CD8-positive, alpha-beta memory T cell (primary cell): ENCODE results near the gene PRPSAP1. TPM values are rescaled to one million over a fixed set of nuclear protein-coding genes. Genes with fewer than 3 reads are reported as not detected.
A peak's percentile ranks its signal among the peaks of the same experiment; 100 is the strongest.

ENCODE experiments used
- CTCF ChIA-PET: fragments of 350-600 bp; sonication (Branson Sonifier 250); formaldehyde crosslinking; loops from one replicate; lab custom pipeline; 2021; ENCODE audit warnings: antibody characterized with exemption; lab: Charles Lee
- POLR2A ChIA-PET: fragments of 350-600 bp; sonication (Branson Sonifier 250); formaldehyde crosslinking; loops from one replicate; lab custom pipeline; 2021; ENCODE audit warnings: antibody characterized with exemption; lab: Charles Lee
- DNase-seq, 5 donors: peaks; one replicate each; pipeline versions ENCODE4 v3.0.0 to v3.0.0-alpha.2; 2020 to 2022; ENCODE audit warnings: mixed read lengths in 1 of 5
- H3K27ac ChIP-seq: one replicate; pipeline ENCODE4 v1.7.0; 2013; ENCODE audit warnings: low read depth, mild to moderate bottlenecking, low read length, moderate library complexity
- H3K27me3 ChIP-seq: 2 replicates; pipeline ENCODE4 v1.7.0; 2013; ENCODE audit warnings: low read length, mild to moderate bottlenecking; ENCODE audit not compliant: insufficient read depth, poor library complexity, severe bottlenecking
- H3K36me3 ChIP-seq: 2 replicates; pipeline ENCODE4 v1.7.0; 2013; ENCODE audit warnings: mild to moderate bottlenecking, low read length, moderate library complexity; ENCODE audit not compliant: insufficient read depth
- H3K4me1 ChIP-seq: 2 replicates; pipeline ENCODE4 v1.7.0; 2013; ENCODE audit warnings: mild to moderate bottlenecking, low read length, moderate library complexity; ENCODE audit not compliant: insufficient read depth
- H3K4me3 ChIP-seq: 2 replicates; pipeline ENCODE4 v1.7.0; 2013; ENCODE audit warnings: mild to moderate bottlenecking, low read length
- H3K9me3 ChIP-seq: 2 replicates; pipeline ENCODE4 v1.7.0; 2013; ENCODE audit warnings: mild to moderate bottlenecking, low read length
- H3K27ac Mint-ChIP-seq, 8 donors: one replicate each; pipeline ENCODE4 v1.8.0; 2020 to 2021; ENCODE audit warnings: mixed read lengths in 8 of 8, mild to moderate bottlenecking in 6 of 8, inconsistent platforms in 3 of 8, moderate library complexity in 3 of 8
- H3K27me3 Mint-ChIP-seq, 2 donors: one replicate each; pipeline ENCODE4 v1.8.0; 2020 to 2021; ENCODE audit warnings: mixed read lengths in 2 of 2, mild to moderate bottlenecking in 1 of 2, moderate library complexity in 1 of 2
- H3K36me3 Mint-ChIP-seq, 3 donors: one replicate each; pipeline ENCODE4 v1.8.0; 2020 to 2021; ENCODE audit warnings: mixed read lengths in 3 of 3, inconsistent platforms in 1 of 3, mild to moderate bottlenecking in 1 of 3
- H3K4me1 Mint-ChIP-seq, 3 donors: one replicate each; pipeline ENCODE4 v1.8.0; 2020 to 2021; ENCODE audit warnings: mixed read lengths in 3 of 3, inconsistent platforms in 1 of 3, mild to moderate bottlenecking in 1 of 3
- H3K4me3 Mint-ChIP-seq, 7 donors: one replicate each; pipeline ENCODE4 v1.8.0; 2020 to 2021; ENCODE audit warnings: mixed read lengths in 7 of 7, mild to moderate bottlenecking in 6 of 7, moderate library complexity in 4 of 7, inconsistent platforms in 2 of 7
- H3K9me3 Mint-ChIP-seq, 5 donors: one replicate each; pipeline ENCODE4 v1.8.0; 2020 to 2022; ENCODE audit warnings: mixed read lengths in 5 of 5, mild to moderate bottlenecking in 3 of 5, moderate library complexity in 2 of 5, inconsistent platforms in 1 of 5
- polyA plus RNA-seq: library from polyadenylated mRNA; unstranded; fragments of 300-500 nt; fragmentation: Illumina TruSeq; gene quantifications from one replicate; pipeline ENCODE4 v1.2.3, GENCODE V29; 2021
- total RNA-seq, 2 experiments: library from RNA; stranded (reverse); gene quantifications; one replicate each; pipeline ENCODE4 v1.2.3, GENCODE V29; 2021

The PRPSAP1 gene
- total and polyA plus RNA-seq, 3 experiments from 2014 or later, result 46.9 to 63.3 (median 48.3) TPM

DNA sequence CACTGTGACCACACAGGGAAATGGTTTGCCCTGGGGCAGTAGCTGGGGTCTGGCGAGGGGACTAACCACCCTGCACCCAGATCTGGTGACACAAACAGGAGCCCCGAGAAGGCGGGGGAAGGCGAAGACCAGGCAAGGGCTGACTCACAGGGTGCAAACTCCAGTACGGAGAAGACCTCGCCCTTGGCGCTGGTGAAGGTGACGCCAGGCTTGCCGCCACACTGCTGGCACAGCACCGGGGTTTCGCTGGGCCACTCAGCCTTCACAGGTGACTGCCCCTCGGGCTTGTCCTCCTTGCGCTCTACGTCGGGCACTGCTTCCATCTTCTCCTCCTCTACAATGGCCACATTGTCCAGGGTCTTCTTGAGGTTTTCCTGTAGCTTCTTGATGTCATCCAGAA, 42.3 kb upstream of the PRPSAP1 start:
- peaks cover 5 to 77% (median 9%) of the 10 kb centered on the region in 3 donors for H3K36me3 Mint-ChIP-seq
- H3K27ac Mint-ChIP-seq, result no peak overlapping the region
- H3K27me3 Mint-ChIP-seq, result no peaks in the 10 kb centered on the region
- Histone ChIP-seq H3K4me1 (no peaks in the 10 kb centered on the region), H3K4me3 (no peak overlapping the region), H3K36me3 (peaks cover 38% of the 10 kb centered on the region), H3K27me3 (no peaks in the 10 kb centered on the region), H3K9me3 (no peaks in the 10 kb centered on the region), H3K27ac (no peak overlapping the region)
- ChIA-PET POLR2A (no interaction called here), CTCF (interaction anchor here (3.8 to 7.4 kb wide), 4 partner anchors 13 to 92 kb away, joined by 23 to 175 read pairs (median 81); partner anchors contain the start of genes QRICH2 and SPHK1)
- no peaks in the 10 kb centered on the region for H3K4me1 Mint-ChIP-seq
- no peak for DNase-seq
- no peaks in the 10 kb centered on the region for H3K9me3 Mint-ChIP-seq
- H3K4me3 Mint-ChIP-seq, result no peak overlapping the region

DNA sequence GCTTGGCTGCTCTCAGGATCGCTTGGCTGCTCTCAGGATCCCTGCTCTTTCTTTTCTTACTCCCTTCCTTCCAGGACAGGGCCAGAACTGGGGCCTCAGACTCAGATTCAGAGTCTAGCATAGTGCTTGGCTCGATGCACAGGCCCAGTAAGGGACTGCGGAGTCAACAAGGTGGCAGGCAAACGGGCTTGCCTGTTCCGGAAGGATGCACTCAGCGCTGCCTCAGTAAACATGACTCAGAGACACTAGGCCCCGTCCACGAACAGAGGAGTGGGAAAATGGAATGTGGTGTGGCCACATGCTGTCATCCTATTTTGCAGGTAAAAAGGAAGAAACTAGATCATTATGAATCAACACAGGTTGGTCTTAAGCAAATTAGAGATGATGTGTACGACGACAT, 40.5 kb upstream of the PRPSAP1 start:
- POLR2A ChIA-PET, result no interaction called here
- Histone ChIP-seq H3K36me3 (peaks cover 30% of the 10 kb centered on the region), H3K27me3 (no peaks in the 10 kb centered on the region), H3K27ac (no peak overlapping the region), H3K9me3 (no peaks in the 10 kb centered on the region), H3K4me3 (no peak overlapping the region), H3K4me1 (no peaks in the 10 kb centered on the region)
- Mint-ChIP-seq H3K4me3 (no peak overlapping the region), H3K9me3 (no peaks in the 10 kb centered on the region), H3K27me3 (no peaks in the 10 kb centered on the region), H3K36me3 (peaks cover 5 to 68% (median 7%) of the 10 kb centered on the region in 3 donors), H3K4me1 (no peaks in the 10 kb centered on the region), H3K27ac (no peak overlapping the region)
- no peak for DNase-seq
- CTCF ChIA-PET, result interaction anchor here (7.4 kb wide), 1 partner anchor 11 kb away, joined by 110 read pairs; the partner anchor contains the start of gene SPHK1

DNA sequence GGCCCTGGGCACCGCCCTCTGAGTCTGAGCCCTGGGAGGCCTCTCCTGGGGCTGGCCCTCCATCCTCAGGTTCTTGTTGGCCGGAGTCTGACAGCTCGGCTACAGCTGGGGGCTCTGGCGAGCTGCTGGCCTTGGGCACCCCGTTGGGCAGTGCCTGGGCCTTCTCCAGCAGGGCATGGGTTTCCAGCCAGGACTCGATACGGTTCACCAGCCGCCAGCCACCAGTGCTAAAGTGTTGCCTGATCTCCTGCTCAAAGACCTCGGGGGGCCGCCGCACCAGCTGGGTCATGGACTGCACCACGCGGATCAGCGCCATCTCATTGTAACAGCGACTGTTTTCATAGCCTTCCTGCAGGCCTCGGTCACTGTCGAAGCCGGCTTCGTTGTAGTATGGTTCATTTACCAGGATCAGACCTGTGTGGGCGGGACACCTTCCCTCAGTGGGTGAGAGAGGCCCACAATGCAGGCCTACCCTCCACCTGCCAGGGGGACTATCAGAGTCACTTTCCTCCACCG, 37.5 kb upstream of the PRPSAP1 start:
- DNase-seq, result no peak
- Histone ChIP-seq H3K4me1 (peaks cover under 1% of the 10 kb centered on the region), H3K36me3 (peaks cover 6% of the 10 kb centered on the region), H3K4me3 (no peak overlapping the region), H3K27ac (no peak overlapping the region), H3K27me3 (no peaks in the 10 kb centered on the region), H3K9me3 (no peaks in the 10 kb centered on the region)
- Mint-ChIP-seq H3K36me3 (peaks cover 0 to 43% (median 3%) of the 10 kb centered on the region in 3 donors), H3K9me3 (no peaks in the 10 kb centered on the region), H3K4me3 (no peak overlapping the region), H3K27ac (no peak overlapping the region), H3K27me3 (no peaks in the 10 kb centered on the region), H3K4me1 (peaks cover 0 to 6% (median 0%) of the 10 kb centered on the region in 3 donors)
- CTCF ChIA-PET, result no interaction called here
- POLR2A ChIA-PET, result no interaction called here

- H3K36me3 Mint-ChIP-seq, result peaks cover 0 to 33% (median 3%) of the 10 kb centered on the region in 3 donors
- Histone ChIP-seq H3K36me3 (no peaks in the 10 kb centered on the region), H3K27ac (no peak overlapping the region), H3K9me3 (no peaks in the 10 kb centered on the region), H3K4me1 (peaks cover 13% of the 10 kb centered on the region), H3K27me3 (no peaks in the 10 kb centered on the region), H3K4me3 (no peak overlapping the region)
- H3K4me3 Mint-ChIP-seq, result no peak overlapping the region
- H3K27ac Mint-ChIP-seq, result no peak overlapping the region
- ChIA-PET POLR2A (no interaction called here), CTCF (interaction anchor here (0.8 to 2.3 kb wide), 3 partner anchors 14 to 88 kb away, joined by 3 to 6 read pairs (median 3); no protein-coding TSS in a partner anchor)
- no peak for DNase-seq
- peaks cover 0 to 13% (median 0%) of the 10 kb centered on the region in 3 donors for H3K4me1 Mint-ChIP-seq
- no peaks in the 10 kb centered on the region for H3K9me3 Mint-ChIP-seq
- H3K27me3 Mint-ChIP-seq, result no peaks in the 10 kb centered on the region
These were observed 36.3 kb upstream of the PRPSAP1 start for GRCh38 chr17:76390003-76390421.

- Mint-ChIP-seq H3K27me3 (no peaks in the 10 kb centered on the region), H3K4me1 (peaks cover 0 to 13% (median 0%) of the 10 kb centered on the region in 3 donors), H3K4me3 (no peak overlapping the region), H3K36me3 (peaks cover 0 to 27% (median 2%) of the 10 kb centered on the region in 3 donors), H3K27ac (peak overlapping the region in 2 of 8 donors; percentile 42 to 54), H3K9me3 (no peaks in the 10 kb centered on the region)
- ChIA-PET CTCF (interaction anchor here (0.8 to 10.9 kb wide), 3 partner anchors 7 to 20 kb away, joined by 3 to 110 read pairs (median 6); no protein-coding TSS in a partner anchor), POLR2A (no interaction called here)
- Histone ChIP-seq H3K4me3 (no peak overlapping the region), H3K4me1 (peaks cover 14% of the 10 kb centered on the region), H3K27me3 (no peaks in the 10 kb centered on the region), H3K27ac (no peak overlapping the region), H3K9me3 (no peaks in the 10 kb centered on the region), H3K36me3 (no peaks in the 10 kb centered on the region)
- DNase-seq, result no peak
These were observed 35.5 kb upstream of the PRPSAP1 start for GRCh38 chr17:76388966-76389888.

DNA sequence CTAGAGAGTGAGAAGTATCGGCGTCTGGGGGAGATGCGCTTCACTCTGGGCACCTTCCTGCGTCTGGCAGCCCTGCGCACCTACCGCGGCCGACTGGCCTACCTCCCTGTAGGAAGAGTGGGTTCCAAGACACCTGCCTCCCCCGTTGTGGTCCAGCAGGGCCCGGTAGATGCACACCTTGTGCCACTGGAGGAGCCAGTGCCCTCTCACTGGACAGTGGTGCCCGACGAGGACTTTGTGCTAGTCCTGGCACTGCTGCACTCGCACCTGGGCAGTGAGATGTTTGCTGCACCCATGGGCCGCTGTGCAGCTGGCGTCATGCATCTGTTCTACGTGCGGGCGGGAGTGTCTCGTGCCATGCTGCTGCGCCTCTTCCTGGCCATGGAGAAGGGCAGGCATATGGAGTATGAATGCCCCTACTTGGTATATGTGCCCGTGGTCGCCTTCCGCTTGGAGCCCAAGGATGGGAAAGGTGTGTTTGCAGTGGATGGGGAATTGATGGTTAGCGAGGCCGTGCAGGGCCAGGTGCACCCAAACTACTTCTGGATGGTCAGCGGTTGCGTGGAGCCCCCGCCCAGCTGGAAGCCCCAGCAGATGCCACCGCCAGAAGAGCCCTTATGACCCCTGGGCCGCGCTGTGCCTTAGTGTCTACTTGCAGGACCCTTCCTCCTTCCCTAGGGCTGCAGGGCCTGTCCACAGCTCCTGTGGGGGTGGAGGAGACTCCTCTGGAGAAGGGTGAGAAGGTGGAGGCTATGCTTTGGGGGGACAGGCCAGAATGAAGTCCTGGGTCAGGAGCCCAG, 33.5 kb upstream of the PRPSAP1 start:
- Histone ChIP-seq H3K4me3 (no peak overlapping the region), H3K27ac (no peak overlapping the region), H3K4me1 (peaks cover 19% of the 10 kb centered on the region), H3K27me3 (no peaks in the 10 kb centered on the region), H3K9me3 (no peaks in the 10 kb centered on the region), H3K36me3 (no peaks in the 10 kb centered on the region)
- ChIA-PET POLR2A (interaction anchor here (1.0 to 3.1 kb wide), 2 partner anchors 34 to 115 kb away, joined by 3 to 27 read pairs; partner anchors contain the start of gene PRPSAP1), CTCF (interaction anchor here (1.0 to 10.9 kb wide), 8 partner anchors 9 to 266 kb away, joined by 3 to 110 read pairs (median 12); partner anchors contain the start of gene PRPSAP1)
- no peak for DNase-seq
- Mint-ChIP-seq H3K36me3 (peaks cover 0 to 21% (median 0%) of the 10 kb centered on the region in 3 donors), H3K27me3 (no peaks in the 10 kb centered on the region), H3K4me3 (peak overlapping the region in 4 of 7 donors; percentile 24 to 90 (median 49)), H3K4me1 (peaks cover 3 to 22% (median 6%) of the 10 kb centered on the region in 3 donors), H3K9me3 (no peaks in the 10 kb centered on the region), H3K27ac (peak overlapping the region in 2 of 8 donors; percentile 12 to 52)
